ENCODE data around the gene PMEPA1.
A peak's percentile ranks its signal among the peaks of the same experiment; 100 is the strongest.

Gene PMEPA1

DNA sequence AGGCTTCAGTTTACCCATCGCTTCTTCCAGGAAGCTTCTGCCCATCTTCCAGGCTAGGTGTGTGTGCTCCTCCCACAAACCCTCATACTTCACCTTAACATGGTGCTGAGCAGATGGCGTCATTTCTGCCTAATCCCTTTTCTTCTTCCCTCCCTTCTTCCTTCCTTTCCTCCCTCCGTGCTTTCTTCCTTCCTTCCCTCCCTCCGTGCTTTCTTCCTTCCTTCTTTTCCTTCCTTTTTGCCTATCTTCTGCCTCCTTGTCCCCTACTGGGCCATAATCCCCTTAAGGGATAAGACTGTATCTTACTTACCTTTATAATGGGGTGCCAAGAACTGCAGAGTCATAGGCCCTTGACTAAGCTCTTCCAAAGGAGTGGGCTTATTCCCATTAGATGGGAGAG is 27.5 kb upstream of the PMEPA1 start:
- TF ChIP-seq, protein P1, sequence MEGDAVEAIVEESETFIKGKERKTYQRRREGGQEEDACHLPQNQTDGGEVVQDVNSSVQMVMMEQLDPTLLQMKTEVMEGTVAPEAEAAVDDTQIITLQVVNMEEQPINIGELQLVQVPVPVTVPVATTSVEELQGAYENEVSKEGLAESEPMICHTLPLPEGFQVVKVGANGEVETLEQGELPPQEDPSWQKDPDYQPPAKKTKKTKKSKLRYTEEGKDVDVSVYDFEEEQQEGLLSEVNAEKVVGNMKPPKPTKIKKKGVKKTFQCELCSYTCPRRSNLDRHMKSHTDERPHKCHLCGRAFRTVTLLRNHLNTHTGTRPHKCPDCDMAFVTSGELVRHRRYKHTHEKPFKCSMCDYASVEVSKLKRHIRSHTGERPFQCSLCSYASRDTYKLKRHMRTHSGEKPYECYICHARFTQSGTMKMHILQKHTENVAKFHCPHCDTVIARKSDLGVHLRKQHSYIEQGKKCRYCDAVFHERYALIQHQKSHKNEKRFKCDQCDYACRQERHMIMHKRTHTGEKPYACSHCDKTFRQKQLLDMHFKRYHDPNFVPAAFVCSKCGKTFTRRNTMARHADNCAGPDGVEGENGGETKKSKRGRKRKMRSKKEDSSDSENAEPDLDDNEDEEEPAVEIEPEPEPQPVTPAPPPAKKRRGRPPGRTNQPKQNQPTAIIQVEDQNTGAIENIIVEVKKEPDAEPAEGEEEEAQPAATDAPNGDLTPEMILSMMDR (conservative IDR thresholded peaks at IDR 0.05): no peak
- TF ChIP-seq ZFX (IDR thresholded peaks at IDR 0.05): no peak

DNA sequence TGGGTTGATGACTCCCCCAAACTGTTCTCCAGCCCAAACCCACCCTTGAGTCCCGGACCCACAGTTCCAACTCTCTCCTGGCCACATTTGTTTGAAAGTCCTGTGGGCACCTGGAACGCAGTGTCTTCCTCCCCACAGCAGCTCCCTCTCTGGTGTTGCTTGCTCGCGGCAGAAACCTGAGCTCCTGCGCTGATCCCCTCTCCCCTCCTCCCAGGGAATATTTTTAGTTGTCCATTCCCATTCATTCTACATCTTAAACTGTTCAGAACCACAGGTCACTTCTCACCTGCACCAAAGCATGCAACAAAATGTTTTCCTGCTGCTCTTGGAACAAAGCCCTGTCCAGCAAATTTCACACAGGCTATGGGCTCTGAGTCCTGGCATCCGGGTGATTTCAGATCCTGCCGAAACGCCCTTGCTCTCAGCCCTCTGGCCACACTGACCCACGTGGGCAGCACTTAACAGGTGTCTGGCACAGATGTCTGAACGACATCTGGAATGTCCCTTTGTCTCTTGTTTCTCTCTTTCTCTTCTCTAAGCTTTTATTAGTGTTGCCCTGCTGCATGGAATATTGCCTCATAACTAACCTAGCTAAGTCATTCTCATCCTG is 27.0 kb upstream of the PMEPA1 start:
- TF ChIP-seq, protein P1 (conservative IDR thresholded peaks at IDR 0.05): no peak
- no peak for TF ChIP-seq ZFX (IDR thresholded peaks at IDR 0.05)

More for the DNA sequence above, 27.5 kb upstream of the PMEPA1 start:
- peak overlapping the region; percentile 11; the same call in 1 of the 2 replicates for H3K27ac ChIP-seq

DNA sequence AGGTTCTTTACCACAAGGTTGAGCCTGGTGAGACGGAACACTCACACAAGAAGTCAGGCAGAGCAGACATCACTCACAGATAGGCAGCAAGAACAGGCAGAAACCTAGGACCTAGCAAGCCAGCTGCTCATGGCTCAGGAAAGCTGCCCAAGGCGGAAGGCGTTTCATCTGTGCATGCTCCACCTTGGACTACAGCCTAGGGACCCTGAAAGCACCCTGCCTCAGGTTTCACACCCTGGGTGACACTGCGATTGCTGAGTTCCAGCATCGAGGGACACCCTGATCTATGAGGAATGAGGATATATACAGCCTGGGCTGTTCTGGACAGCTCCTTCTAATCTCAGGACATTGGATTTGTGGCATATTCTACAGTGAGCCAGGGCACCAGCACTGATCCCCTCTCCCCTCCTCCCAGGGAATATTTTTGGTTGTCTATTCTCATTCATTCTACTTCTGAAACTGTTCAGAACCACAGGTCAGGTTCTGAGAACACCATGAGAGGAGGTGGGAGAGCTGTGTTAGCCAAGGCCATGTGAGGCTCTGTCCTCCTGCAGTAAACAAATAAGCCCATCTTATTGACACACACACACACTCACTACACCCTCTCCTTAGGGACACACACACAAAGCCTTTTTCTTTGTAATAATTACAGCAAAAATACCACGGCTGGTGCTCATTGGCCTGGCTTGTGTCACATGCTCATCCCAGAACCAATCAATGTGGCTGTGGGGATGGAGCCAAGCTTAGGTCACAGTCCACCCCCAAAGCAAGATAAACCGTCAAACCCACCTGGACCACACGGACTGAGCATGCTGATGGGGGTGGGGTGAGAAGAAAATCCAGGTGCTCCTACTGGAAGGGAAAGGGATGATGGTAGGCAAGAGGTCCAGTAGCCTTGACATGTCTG is 26.3 kb upstream of the PMEPA1 start:
- TF ChIP-seq ZFX (IDR thresholded peaks at IDR 0.05): no peak
- peak overlapping the region; percentile 11; the same call in 1 of the 2 replicates for H3K27ac ChIP-seq

More for the DNA sequence above, 27.0 kb upstream of the PMEPA1 start:
- peak overlapping the region; percentile 11; the same call in 1 of the 2 replicates for H3K27ac ChIP-seq

DNA sequence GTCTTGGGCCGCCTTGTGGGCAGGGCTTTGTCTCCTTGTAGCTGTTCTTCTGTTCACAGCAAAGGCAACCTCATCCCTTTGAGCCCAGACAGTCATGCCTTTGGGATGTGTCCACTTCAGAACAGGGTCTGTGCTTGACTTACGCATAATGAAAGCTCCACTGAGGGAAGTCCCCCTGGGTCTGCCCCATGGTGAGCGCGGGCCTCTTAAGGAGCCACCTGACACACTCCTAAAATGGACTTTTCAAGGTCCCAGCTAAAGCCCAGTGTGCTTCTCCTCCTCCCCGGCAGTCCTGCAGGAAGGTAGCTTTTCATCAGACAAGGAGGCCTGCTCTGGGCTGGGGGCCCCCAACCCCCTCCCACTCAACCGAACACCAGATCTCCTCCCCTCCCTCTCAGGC is 24.9 kb upstream of the PMEPA1 start:
- no peak for TF ChIP-seq ZFX (IDR thresholded peaks at IDR 0.05)
- TF ChIP-seq, protein P1 (conservative IDR thresholded peaks at IDR 0.05): no peak
- H3K27ac ChIP-seq: no peak overlapping the region

DNA sequence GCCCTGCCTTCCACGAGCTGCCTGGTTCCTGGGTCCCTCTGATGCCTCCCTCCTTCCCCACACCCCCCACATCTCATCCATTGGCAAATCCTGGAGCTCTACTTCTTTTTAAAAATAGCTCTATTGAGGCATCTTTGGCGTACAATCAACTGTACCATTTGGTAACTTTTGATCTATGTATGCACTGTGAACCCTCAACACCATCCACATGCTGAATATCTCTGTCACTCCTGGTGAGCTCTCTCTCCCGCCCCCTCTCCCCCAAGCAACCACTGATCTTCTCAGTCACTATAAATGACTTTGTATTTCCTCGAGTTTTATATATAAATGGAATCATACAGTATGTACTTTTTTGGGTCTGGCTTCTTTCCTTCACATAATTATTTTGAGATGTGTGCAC is 22.4 kb upstream of the PMEPA1 start:
- no peak overlapping the region for H3K27ac ChIP-seq
- TF ChIP-seq, protein P1 (conservative IDR thresholded peaks at IDR 0.05): no peak
- TF ChIP-seq ZFX (IDR thresholded peaks at IDR 0.05): no peak

DNA sequence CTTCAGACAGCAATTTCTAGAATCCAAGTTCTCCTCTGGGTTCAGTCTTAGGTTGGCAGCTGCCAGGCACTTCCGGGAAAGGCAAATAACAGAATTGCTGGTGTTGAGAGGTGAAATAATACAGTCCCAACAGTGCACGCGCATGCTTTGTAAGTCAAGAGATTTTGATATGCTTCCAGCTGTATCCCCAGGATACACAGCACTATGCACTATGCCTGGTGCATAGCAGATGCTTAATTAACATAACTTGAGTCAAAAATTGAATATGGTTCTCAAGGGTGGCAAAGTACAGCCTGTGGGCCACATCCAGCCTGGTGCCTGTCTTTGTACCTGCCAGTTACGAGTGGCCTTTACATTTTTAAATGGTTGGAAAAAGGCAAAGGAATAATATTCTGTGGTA is 18.9 kb upstream of the PMEPA1 start:
- TF ChIP-seq, protein P1 (conservative IDR thresholded peaks at IDR 0.05): no peak
- TF ChIP-seq ZFX (IDR thresholded peaks at IDR 0.05): no peak
- H3K27ac ChIP-seq: no peak overlapping the region

DNA sequence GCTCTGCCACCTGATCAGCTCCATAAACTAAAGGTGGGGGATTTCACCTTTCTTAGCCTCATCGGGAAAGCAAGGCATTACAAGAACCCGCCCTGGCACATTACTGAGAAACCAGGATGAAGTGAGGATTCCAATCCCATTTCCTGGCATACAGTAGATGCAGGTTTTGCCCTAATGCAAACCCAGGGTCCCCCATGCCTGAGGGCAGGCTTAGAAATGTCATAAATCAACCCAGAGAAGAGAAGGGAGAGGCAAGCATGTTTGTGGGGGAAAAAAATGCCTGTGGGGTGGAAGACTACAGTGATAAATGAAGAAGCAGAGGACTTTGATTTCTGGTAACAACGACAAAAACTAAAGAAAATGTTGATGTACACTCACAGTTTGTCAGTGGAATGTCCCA is 18.0 kb upstream of the PMEPA1 start:
- no peak for TF ChIP-seq ZFX (IDR thresholded peaks at IDR 0.05)
- TF ChIP-seq, protein P1 (conservative IDR thresholded peaks at IDR 0.05): no peak
- H3K27ac ChIP-seq: no peak overlapping the region
